Measurements from ENCODE around the gene KRT12. TPM values are rescaled to one million over a fixed set of nuclear protein-coding genes. Genes with fewer than 3 reads are reported as not detected.

The KRT12 gene
- total RNA-seq, 1 donor from 2014 or later: not detected

DNA sequence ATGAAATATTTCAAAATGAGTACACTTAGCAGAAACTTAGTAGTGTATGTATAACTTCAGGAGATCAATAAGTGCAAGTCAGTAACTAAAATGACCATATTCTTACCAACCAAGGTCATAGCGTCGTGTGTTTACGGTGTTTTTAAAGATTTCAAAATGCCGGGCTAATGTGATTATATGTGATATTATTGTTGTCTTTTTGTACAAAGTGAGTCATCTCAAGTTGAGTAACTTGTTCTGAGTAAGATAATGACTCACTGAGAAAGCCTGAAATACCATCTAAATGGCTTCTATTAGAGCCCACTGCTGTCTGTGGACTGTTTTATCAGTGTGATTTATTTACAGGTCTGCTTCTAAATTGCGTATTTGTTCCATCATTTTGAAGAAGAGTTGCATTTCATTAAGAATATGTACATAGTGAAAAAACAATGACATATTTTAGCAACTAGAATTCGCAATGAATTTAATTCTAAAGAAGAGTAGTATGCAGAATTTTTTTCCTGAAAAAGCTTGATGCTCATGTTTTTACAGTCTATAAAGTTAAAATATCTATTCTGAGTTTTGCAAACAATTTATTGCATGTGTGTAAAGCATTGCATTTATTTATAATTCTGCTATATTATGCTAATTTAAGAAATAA lies 12.7 kb downstream of the KRT12 start:
- no peak for TF ChIP-seq CTCF (IDR thresholded peaks at IDR 0.05)
- TF ChIP-seq POLR2AphosphoS5 (IDR thresholded peaks at IDR 0.05; ENCODE audit: insufficient read depth in 1 of 2, low read depth in 1 of 2): peak in 1 of 2 donors; percentile 91
- TF ChIP-seq POLR2A (IDR thresholded peaks at IDR 0.05): no peak
- Histone ChIP-seq H3K27me3 (no peaks in the 10 kb centered on the region), H3K4me3 (no peak overlapping the region), H3K36me3 (no peaks in the 10 kb centered on the region), H3K4me1 (peaks cover 29% of the 10 kb centered on the region), H3K9me3 (no peaks in the 10 kb centered on the region), H3K27ac (peak overlapping the region; percentile 74)
- intact Hi-C loops (cut with DNase I): no loop called here
- no peak for DNase-seq (ENCODE audit: extremely low spot score in 2 of 2)

GRCh38 chr17:40852364-40852763 lies 14.7 kb downstream of the KRT12 start:
- H3K27ac ChIP-seq: no peak overlapping the region
- intact Hi-C loops (cut with DNase I): no loop called here
- DNase-seq (ENCODE audit: extremely low spot score in 2 of 2): no peak
- H3K9me3 ChIP-seq: no peaks in the 10 kb centered on the region
- no peaks in the 10 kb centered on the region for H3K36me3 ChIP-seq
- H3K4me3 ChIP-seq: no peak overlapping the region
- TF ChIP-seq CTCF (IDR thresholded peaks at IDR 0.05): no peak
- TF ChIP-seq POLR2A (IDR thresholded peaks at IDR 0.05): no peak
- peak in 1 of 2 donors; percentile 27 for TF ChIP-seq POLR2AphosphoS5 (IDR thresholded peaks at IDR 0.05; ENCODE audit: insufficient read depth in 1 of 2, low read depth in 1 of 2)
- no peaks in the 10 kb centered on the region for H3K27me3 ChIP-seq
- peaks cover 18% of the 10 kb centered on the region for H3K4me1 ChIP-seq

DNA sequence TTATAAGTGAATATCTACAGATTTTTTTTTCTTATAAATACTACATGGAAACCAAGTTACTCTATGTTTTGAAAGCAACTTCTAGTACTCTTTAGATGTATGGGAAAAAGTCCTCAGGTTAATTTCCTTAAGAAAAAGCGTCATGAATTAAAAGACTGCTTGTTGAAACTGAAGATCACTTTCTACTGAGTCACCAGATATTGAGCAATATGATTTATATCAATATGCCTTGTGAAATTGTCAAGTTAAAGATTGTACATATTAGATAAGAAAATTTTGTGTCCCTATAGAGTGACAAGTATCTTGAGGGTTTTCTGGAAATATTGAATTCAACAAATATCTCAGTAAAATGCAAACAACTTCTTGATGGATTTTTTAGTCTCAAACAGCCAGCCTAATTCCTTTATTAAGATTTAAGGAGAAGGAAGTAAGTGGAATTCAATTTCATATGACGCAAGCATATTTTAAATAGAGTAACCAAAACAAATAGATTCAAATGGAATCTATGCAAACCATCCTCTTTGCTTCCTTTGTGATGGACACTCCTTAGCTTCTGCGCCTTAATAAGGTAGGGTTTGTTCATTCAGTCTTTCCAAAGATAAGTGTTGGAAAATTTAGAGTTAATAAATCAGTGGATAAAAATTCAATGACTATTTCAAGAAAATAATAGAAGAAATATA lies 16.6 kb downstream of the KRT12 start:
- no peaks in the 10 kb centered on the region for H3K27me3 ChIP-seq
- intact Hi-C loops (cut with DNase I): no loop called here
- no peaks in the 10 kb centered on the region for H3K9me3 ChIP-seq
- peaks cover 18% of the 10 kb centered on the region for H3K4me1 ChIP-seq
- H3K4me3 ChIP-seq: no peak overlapping the region
- no peaks in the 10 kb centered on the region for H3K36me3 ChIP-seq
- no peak for DNase-seq (ENCODE audit: extremely low spot score in 2 of 2)
- TF ChIP-seq POLR2A (IDR thresholded peaks at IDR 0.05) (no peak), POLR2AphosphoS5 (IDR thresholded peaks at IDR 0.05; ENCODE audit: insufficient read depth in 1 of 2, low read depth in 1 of 2) (peak in 1 of 2 donors; percentile 12)
- no peak overlapping the region for H3K27ac ChIP-seq

- Histone ChIP-seq H3K4me1 (peaks cover 16% of the 10 kb centered on the region), H3K9me3 (no peaks in the 10 kb centered on the region), H3K27ac (no peak overlapping the region), H3K4me3 (no peak overlapping the region), H3K27me3 (no peaks in the 10 kb centered on the region), H3K36me3 (no peaks in the 10 kb centered on the region)
- TF ChIP-seq CTCF (IDR thresholded peaks at IDR 0.05) (no peak), POLR2A (IDR thresholded peaks at IDR 0.05) (no peak), POLR2AphosphoS5 (IDR thresholded peaks at IDR 0.05; ENCODE audit: insufficient read depth in 1 of 2, low read depth in 1 of 2) (no peak)
- no peak for DNase-seq (ENCODE audit: extremely low spot score in 2 of 2)
- intact Hi-C loops (cut with DNase I): no loop called here
These were observed 17.3 kb downstream of the KRT12 start for GRCh38 chr17:40849723-40850122.

GRCh38 chr17:40848583-40849235 lies 18.3 kb downstream of the KRT12 start:
- Histone ChIP-seq H3K36me3 (no peaks in the 10 kb centered on the region), H3K27me3 (no peaks in the 10 kb centered on the region), H3K4me3 (no peak overlapping the region), H3K27ac (no peak overlapping the region), H3K4me1 (peaks cover 11% of the 10 kb centered on the region), H3K9me3 (no peaks in the 10 kb centered on the region)
- intact Hi-C loops (cut with DNase I): no loop called here
- no peak for TF ChIP-seq POLR2A (IDR thresholded peaks at IDR 0.05)
- no peak for TF ChIP-seq POLR2AphosphoS5 (IDR thresholded peaks at IDR 0.05; ENCODE audit: insufficient read depth in 1 of 2, low read depth in 1 of 2)
- TF ChIP-seq CTCF (IDR thresholded peaks at IDR 0.05): no peak
- DNase-seq (ENCODE audit: extremely low spot score in 2 of 2): no peak
